ENCODE data around the gene SLC6A4.

Gene SLC6A4

GRCh38 chr17:30271102-30271501 is 35.6 kb upstream of the SLC6A4 start:
- DNase-seq (ENCODE audit: low read depth, low spot score), result peak; percentile 83
- in situ Hi-C loops (cut with HindIII; ENCODE audit: low sequenced_read_pairs), result no loop called here
- H3K4me3 ChIP-seq (ENCODE audit: low read depth, low read length), result no peak overlapping the region
- TF ChIP-seq CTCF (IDR thresholded peaks at IDR 0.05; ENCODE audit: low read depth, low read length), result no peak

DNA sequence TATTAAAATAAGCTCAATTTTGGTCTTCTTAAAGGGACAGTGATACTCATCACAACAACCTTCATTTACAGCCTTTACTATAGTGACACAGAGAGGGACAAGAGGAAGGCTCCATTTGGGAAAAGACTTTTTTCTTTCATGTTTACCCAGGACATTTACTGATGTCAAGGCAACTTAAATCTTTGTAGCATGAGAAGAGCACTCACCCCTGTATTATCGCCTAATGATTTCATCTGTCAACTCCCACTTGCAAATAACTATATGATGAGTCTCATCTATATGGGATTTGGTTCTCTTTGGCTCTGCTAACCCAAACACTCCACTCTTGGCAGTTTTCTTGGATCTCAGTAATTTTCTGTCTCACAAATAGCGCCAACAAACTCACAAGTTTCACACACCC is 32.1 kb upstream of the SLC6A4 start:
- in situ Hi-C loops (cut with HindIII; ENCODE audit: low sequenced_read_pairs), result no loop called here
- no peak overlapping the region for H3K4me3 ChIP-seq (ENCODE audit: low read depth, low read length)
- no peak for TF ChIP-seq CTCF (IDR thresholded peaks at IDR 0.05; ENCODE audit: low read depth, low read length)
- DNase-seq (ENCODE audit: low read depth, low spot score), result peak; percentile 9

- in situ Hi-C loops (cut with HindIII; ENCODE audit: low sequenced_read_pairs), result no loop called here
- H3K4me3 ChIP-seq (ENCODE audit: low read depth, low read length), result no peak overlapping the region
- DNase-seq (ENCODE audit: low read depth, low spot score), result peak; percentile 54
- no peak for TF ChIP-seq CTCF (IDR thresholded peaks at IDR 0.05; ENCODE audit: low read depth, low read length)
Observed at GRCh38 chr17:30263552-30264333, 28.2 kb upstream of the SLC6A4 start.

GRCh38 chr17:30256756-30257506 is 21.4 kb upstream of the SLC6A4 start:
- no peak for TF ChIP-seq CTCF (IDR thresholded peaks at IDR 0.05; ENCODE audit: low read depth, low read length)
- in situ Hi-C loops (cut with HindIII; ENCODE audit: low sequenced_read_pairs), result no loop called here
- no peak overlapping the region for H3K4me3 ChIP-seq (ENCODE audit: low read depth, low read length)
- DNase-seq (ENCODE audit: low read depth, low spot score), result no peak

GRCh38 chr17:30254150-30254549 is 18.7 kb upstream of the SLC6A4 start:
- in situ Hi-C loops (cut with HindIII; ENCODE audit: low sequenced_read_pairs), result no loop called here
- no peak for DNase-seq (ENCODE audit: low read depth, low spot score)
- TF ChIP-seq CTCF (IDR thresholded peaks at IDR 0.05; ENCODE audit: low read depth, low read length), result no peak
- no peak overlapping the region for H3K4me3 ChIP-seq (ENCODE audit: low read depth, low read length)

DNA sequence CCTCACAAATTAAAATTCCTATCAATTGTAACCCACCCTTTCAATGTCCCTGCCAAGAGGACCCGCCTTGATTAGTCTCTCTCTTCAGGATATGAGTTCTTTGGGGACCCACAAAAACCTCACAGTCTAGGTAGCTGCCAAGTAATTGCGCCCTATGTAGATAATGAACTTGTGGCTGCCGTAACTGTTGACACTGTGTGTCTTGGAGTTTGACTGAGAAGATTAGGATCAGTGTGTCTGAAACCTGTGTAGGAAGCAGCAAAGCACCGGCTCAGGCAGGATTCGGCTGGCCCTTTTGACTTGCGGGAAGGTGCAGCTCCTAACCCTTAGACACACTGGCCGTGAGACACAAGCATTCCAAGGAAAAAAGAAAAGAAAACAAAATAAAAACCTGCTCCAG is 17.8 kb upstream of the SLC6A4 start:
- DNase-seq (ENCODE audit: low read depth, low spot score), result no peak
- in situ Hi-C loops (cut with HindIII; ENCODE audit: low sequenced_read_pairs), result no loop called here
- no peak for TF ChIP-seq CTCF (IDR thresholded peaks at IDR 0.05; ENCODE audit: low read depth, low read length)
- H3K4me3 ChIP-seq (ENCODE audit: low read depth, low read length), result no peak overlapping the region
